ENCODE results near the gene RGS21.
"Not testable (repeated sequence)": the region's sequence is repeated elsewhere in the genome, so short reads cannot be mapped to it uniquely, and the experiment has no call there.

RGS21 gene

GRCh38 chr1:192316942-192317450 lies at the start of gene RGS21:
Gene RGS21, plus strand, starts transcription at chr1:192316992. Its CDS starts 26,045 bp downstream, at chr1:192343037.
- H3K9me3 Mint-ChIP-seq, result no peaks in the 10 kb centered on the region
- no peaks in the 10 kb centered on the region for H3K36me3 Mint-ChIP-seq (ENCODE audit: low read depth)
- H3K4me1 Mint-ChIP-seq (ENCODE audit: low read depth), result no peaks in the 10 kb centered on the region
- H3K4me3 Mint-ChIP-seq, result no peak within 1 kb of the TSS
- no peak for DNase-seq (ENCODE audit: low spot score)
- H3K27me3 Mint-ChIP-seq (ENCODE audit: low read depth), result no peaks in the 10 kb centered on the region
- H3K27ac Mint-ChIP-seq, result no peak within 1 kb of the TSS

- DNase-seq (ENCODE audit: low spot score), result no peak
- no peaks in the 10 kb centered on the region for H3K27me3 Mint-ChIP-seq (ENCODE audit: low read depth)
Observed at GRCh38 chr1:192268468-192269052, 48.2 kb upstream of the RGS21 start.

GRCh38 chr1:192270398-192270797 lies 46.4 kb upstream of the RGS21 start:
- Mint-ChIP-seq H3K27ac (no peak overlapping the region), H3K9me3 (no peaks in the 10 kb centered on the region), H3K4me3 (no peak overlapping the region), H3K27me3 (ENCODE audit: low read depth) (no peaks in the 10 kb centered on the region), H3K36me3 (ENCODE audit: low read depth) (no peaks in the 10 kb centered on the region), H3K4me1 (ENCODE audit: low read depth) (no peaks in the 10 kb centered on the region)
- DNase-seq (ENCODE audit: low spot score), result no peak

More at GRCh38 chr1:192268468-192269052, 48.2 kb upstream of the RGS21 start:
- H3K36me3 Mint-ChIP-seq (ENCODE audit: low read depth), result no peaks in the 10 kb centered on the region
- H3K4me1 Mint-ChIP-seq (ENCODE audit: low read depth), result no peaks in the 10 kb centered on the region
- no peak overlapping the region for H3K4me3 Mint-ChIP-seq
- no peaks in the 10 kb centered on the region for H3K9me3 Mint-ChIP-seq
- H3K27ac Mint-ChIP-seq, result no peak overlapping the region

- Mint-ChIP-seq H3K4me3 (no peak overlapping the region), H3K4me1 (ENCODE audit: low read depth) (no peaks in the 10 kb centered on the region), H3K27ac (no peak overlapping the region), H3K9me3 (no peaks in the 10 kb centered on the region), H3K27me3 (ENCODE audit: low read depth) (no peaks in the 10 kb centered on the region), H3K36me3 (ENCODE audit: low read depth) (no peaks in the 10 kb centered on the region)
- DNase-seq (ENCODE audit: low spot score), result no peak
Observed at GRCh38 chr1:192272732-192273131, 44.1 kb upstream of the RGS21 start.

- H3K27ac Mint-ChIP-seq, result no peak overlapping the region
- H3K4me3 Mint-ChIP-seq, result no peak overlapping the region
- no peaks in the 10 kb centered on the region for H3K9me3 Mint-ChIP-seq
- no peaks in the 10 kb centered on the region for H3K36me3 Mint-ChIP-seq (ENCODE audit: low read depth)
- DNase-seq (ENCODE audit: low spot score), result no peak
- no peaks in the 10 kb centered on the region for H3K27me3 Mint-ChIP-seq (ENCODE audit: low read depth)
- H3K4me1 Mint-ChIP-seq (ENCODE audit: low read depth), result no peaks in the 10 kb centered on the region
Observed at GRCh38 chr1:192274588-192274987, 42.2 kb upstream of the RGS21 start.

GRCh38 chr1:192277635-192278034 lies 39.2 kb upstream of the RGS21 start:
- Mint-ChIP-seq H3K4me1 (ENCODE audit: low read depth) (no peaks in the 10 kb centered on the region), H3K4me3 (no peak overlapping the region), H3K36me3 (ENCODE audit: low read depth) (no peaks in the 10 kb centered on the region), H3K9me3 (peaks cover 5% of the 10 kb centered on the region), H3K27me3 (ENCODE audit: low read depth) (no peaks in the 10 kb centered on the region), H3K27ac (no peak overlapping the region)
- DNase-seq (ENCODE audit: low spot score), result no peak

GRCh38 chr1:192284927-192285326 lies 31.9 kb upstream of the RGS21 start:
- H3K4me1 Mint-ChIP-seq (ENCODE audit: low read depth), result no peaks in the 10 kb centered on the region
- H3K9me3 Mint-ChIP-seq, result peaks cover 7% of the 10 kb centered on the region
- H3K4me3 Mint-ChIP-seq, result no peak overlapping the region
- no peak overlapping the region for H3K27ac Mint-ChIP-seq
- no peaks in the 10 kb centered on the region for H3K36me3 Mint-ChIP-seq (ENCODE audit: low read depth)
- DNase-seq (ENCODE audit: low spot score), result no peak
- H3K27me3 Mint-ChIP-seq (ENCODE audit: low read depth), result no peaks in the 10 kb centered on the region

GRCh38 chr1:192303029-192303428 lies 13.8 kb upstream of the RGS21 start:
- H3K4me3 Mint-ChIP-seq, result no peak overlapping the region
- DNase-seq (ENCODE audit: low spot score), result no peak
- H3K36me3 Mint-ChIP-seq (ENCODE audit: low read depth), result no peaks in the 10 kb centered on the region
- no peaks in the 10 kb centered on the region for H3K4me1 Mint-ChIP-seq (ENCODE audit: low read depth)
- no peaks in the 10 kb centered on the region for H3K27me3 Mint-ChIP-seq (ENCODE audit: low read depth)
- H3K9me3 Mint-ChIP-seq, result peaks cover 7% of the 10 kb centered on the region
- H3K27ac Mint-ChIP-seq, result no peak overlapping the region

- H3K36me3 Mint-ChIP-seq (ENCODE audit: low read depth); H3K27me3 Mint-ChIP-seq (ENCODE audit: low read depth); H3K4me1 Mint-ChIP-seq (ENCODE audit: low read depth); DNase-seq (ENCODE audit: low spot score); H3K27ac Mint-ChIP-seq; H3K9me3 Mint-ChIP-seq; H3K4me3 Mint-ChIP-seq: not testable (repeated sequence)
Observed at GRCh38 chr1:192308314-192308713, 8.5 kb upstream of the RGS21 start.

- H3K4me1 Mint-ChIP-seq (ENCODE audit: low read depth), result no peaks in the 10 kb centered on the region
- H3K4me3 Mint-ChIP-seq, result no peak overlapping the region
- no peak for DNase-seq (ENCODE audit: low spot score)
Observed at GRCh38 chr1:192311281-192311680, 5.5 kb upstream of the RGS21 start.

GRCh38 chr1:192327997-192328396 lies 11.2 kb downstream of the RGS21 start:
- no peaks in the 10 kb centered on the region for H3K36me3 Mint-ChIP-seq (ENCODE audit: low read depth)
- H3K27me3 Mint-ChIP-seq (ENCODE audit: low read depth), result no peaks in the 10 kb centered on the region
- DNase-seq (ENCODE audit: low spot score), result no peak
- no peaks in the 10 kb centered on the region for H3K4me1 Mint-ChIP-seq (ENCODE audit: low read depth)
- no peak overlapping the region for H3K4me3 Mint-ChIP-seq
- H3K27ac Mint-ChIP-seq, result no peak overlapping the region
- H3K9me3 Mint-ChIP-seq, result no peaks in the 10 kb centered on the region

More at GRCh38 chr1:192311281-192311680, 5.5 kb upstream of the RGS21 start:
- Mint-ChIP-seq H3K36me3 (ENCODE audit: low read depth) (no peaks in the 10 kb centered on the region), H3K9me3 (peaks cover 7% of the 10 kb centered on the region), H3K27ac (no peak overlapping the region), H3K27me3 (ENCODE audit: low read depth) (no peaks in the 10 kb centered on the region)

- H3K4me3 Mint-ChIP-seq, result no peak overlapping the region
- no peaks in the 10 kb centered on the region for H3K9me3 Mint-ChIP-seq
- H3K36me3 Mint-ChIP-seq (ENCODE audit: low read depth), result no peaks in the 10 kb centered on the region
- no peaks in the 10 kb centered on the region for H3K4me1 Mint-ChIP-seq (ENCODE audit: low read depth)
- no peak for DNase-seq (ENCODE audit: low spot score)
- no peak overlapping the region for H3K27ac Mint-ChIP-seq
- H3K27me3 Mint-ChIP-seq (ENCODE audit: low read depth), result no peaks in the 10 kb centered on the region
Observed at GRCh38 chr1:192342842-192343241, 26.1 kb downstream of the RGS21 start.

- H3K36me3 Mint-ChIP-seq (ENCODE audit: low read depth), result no peaks in the 10 kb centered on the region
- no peaks in the 10 kb centered on the region for H3K4me1 Mint-ChIP-seq (ENCODE audit: low read depth)
- no peaks in the 10 kb centered on the region for H3K27me3 Mint-ChIP-seq (ENCODE audit: low read depth)
- DNase-seq (ENCODE audit: low spot score), result no peak
- no peaks in the 10 kb centered on the region for H3K9me3 Mint-ChIP-seq
- H3K27ac Mint-ChIP-seq, result no peak overlapping the region
- no peak overlapping the region for H3K4me3 Mint-ChIP-seq
Observed at GRCh38 chr1:192343344-192343743, 26.6 kb downstream of the RGS21 start.

GRCh38 chr1:192349314-192349713 lies 32.5 kb downstream of the RGS21 start:
- Mint-ChIP-seq H3K27ac (no peak overlapping the region), H3K9me3 (no peaks in the 10 kb centered on the region), H3K4me1 (ENCODE audit: low read depth) (no peaks in the 10 kb centered on the region), H3K27me3 (ENCODE audit: low read depth) (no peaks in the 10 kb centered on the region), H3K36me3 (ENCODE audit: low read depth) (no peaks in the 10 kb centered on the region), H3K4me3 (no peak overlapping the region)
- no peak for DNase-seq (ENCODE audit: low spot score)

GRCh38 chr1:192350356-192350755 lies 33.6 kb downstream of the RGS21 start:
- H3K9me3 Mint-ChIP-seq, result no peaks in the 10 kb centered on the region
- H3K4me3 Mint-ChIP-seq, result no peak overlapping the region
- H3K27me3 Mint-ChIP-seq (ENCODE audit: low read depth), result no peaks in the 10 kb centered on the region
- no peaks in the 10 kb centered on the region for H3K4me1 Mint-ChIP-seq (ENCODE audit: low read depth)
- H3K27ac Mint-ChIP-seq, result no peak overlapping the region
- no peak for DNase-seq (ENCODE audit: low spot score)
- no peaks in the 10 kb centered on the region for H3K36me3 Mint-ChIP-seq (ENCODE audit: low read depth)

All from T-helper 2 cell treated with Interferon-gamma antibody and Interleukin-4, amounts not matched to agents 5 μg/mL and 100 μg/mL, for 36 hours (primary cell).